GOT3 (cell line): ENCODE data around the gene ADGRL1.

Experiments used
- DNase-seq: peaks from one replicate; lab custom pipeline; 2025; ENCODE audit warnings: mixed read lengths; lab: John Stamatoyannopoulos, UW

The ADGRL1 gene

DNA sequence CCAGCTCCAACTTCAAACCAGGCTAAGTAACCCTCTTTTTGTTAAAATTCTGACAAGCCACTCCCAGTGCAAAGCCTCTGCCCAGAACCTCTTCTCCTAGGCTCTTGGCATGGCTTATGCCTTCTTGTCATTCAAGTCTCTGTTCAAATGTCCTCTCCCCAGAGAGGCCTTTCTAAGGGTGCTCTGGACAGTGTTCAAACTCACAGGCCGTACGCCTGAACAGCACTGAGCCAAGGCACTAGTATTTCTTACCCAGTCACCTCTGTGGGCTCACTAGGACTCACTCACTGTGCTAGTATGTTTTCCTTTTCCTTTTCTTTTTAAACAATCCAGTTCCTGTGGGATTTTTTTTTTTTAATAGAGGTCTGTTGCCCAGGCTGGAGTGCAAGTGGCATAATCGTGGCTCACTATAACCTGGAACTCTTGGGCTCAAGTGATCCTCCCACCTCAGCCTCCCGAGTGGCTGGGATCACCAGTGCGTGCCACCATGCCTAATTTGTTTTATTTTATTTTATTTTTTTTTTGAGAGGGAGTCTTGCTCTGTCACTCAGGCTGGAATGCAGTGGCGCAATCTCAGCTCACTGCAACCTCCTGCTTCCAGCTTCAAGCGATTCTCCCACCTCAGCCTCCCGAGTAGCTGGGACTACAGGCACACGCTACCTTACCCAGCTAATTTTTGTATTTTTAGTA lies 67.2 kb downstream of the ADGRL1 start:
- DNase-seq: no peak

DNA sequence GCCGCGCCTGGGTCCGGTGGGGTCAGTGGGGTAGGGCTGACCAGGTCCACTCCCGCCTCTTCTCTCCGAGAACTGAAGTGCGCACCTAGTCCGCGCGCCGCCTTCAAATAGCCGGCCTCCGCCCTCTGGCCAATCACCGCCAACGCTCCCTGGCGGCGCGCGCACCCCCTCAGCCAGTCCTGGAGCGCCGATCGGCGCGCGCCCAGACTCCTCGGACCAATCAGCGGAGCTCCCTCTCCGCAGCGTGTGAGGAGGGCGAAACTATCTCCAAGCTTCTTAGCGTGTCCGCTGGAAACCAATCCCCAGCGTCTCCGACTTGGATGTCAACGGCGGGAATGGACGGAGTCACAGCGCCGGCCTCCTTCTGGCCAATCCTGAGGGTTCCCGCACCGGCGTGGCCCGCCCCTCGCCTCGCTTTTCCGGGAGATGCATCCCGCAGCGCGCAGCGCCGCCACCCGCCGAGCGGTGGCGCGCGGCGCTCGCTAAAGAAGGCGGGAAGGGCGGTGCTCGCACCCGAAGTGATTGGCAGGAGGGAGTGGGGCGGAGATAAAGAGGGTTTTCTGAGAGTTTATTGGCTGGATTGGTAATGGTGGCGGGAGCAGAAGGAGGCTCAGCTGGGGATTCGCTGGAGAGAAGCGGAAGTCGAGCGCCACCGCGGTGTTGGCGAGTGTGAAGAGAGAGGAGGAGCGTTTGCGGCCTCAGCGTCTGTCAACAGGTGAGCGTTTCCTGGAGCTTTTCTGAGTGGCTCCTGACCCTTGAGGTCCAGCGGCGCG lies 69.3 kb downstream of the ADGRL1 start, which contains the start of gene ASF1B:
Gene ASF1B, minus strand, starts transcription at position 81 of the 773 bp plus-strand sequence. CDS start 133 bp downstream, outside the sequence.
- DNase-seq: peak; percentile 98

DNA sequence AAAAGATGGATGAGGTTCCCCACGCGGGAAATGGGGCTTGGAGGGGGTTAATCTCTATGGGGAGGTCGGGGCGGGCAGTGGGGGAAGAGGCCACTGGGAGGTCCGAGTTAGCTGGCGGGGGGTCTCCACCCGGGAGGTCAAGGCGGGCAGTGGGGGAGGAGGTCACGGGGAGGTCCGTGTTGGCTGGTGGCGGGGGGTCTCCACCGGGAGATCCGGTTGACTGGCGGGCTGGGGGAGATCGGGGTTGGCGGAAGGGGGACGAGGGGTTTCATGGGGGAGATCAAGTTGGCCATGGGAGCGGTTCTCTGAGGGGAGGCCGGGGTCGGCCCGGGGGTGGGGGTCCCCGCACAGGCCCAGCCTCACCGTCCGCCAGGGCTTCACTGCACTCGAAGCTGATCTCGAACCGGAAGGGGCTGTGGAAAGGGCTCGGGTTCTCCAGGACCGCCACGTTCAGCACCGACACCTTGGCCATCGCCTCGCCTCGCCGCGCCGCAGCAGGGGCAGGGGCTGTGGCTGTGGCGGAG lies 69.9 kb downstream of the ADGRL1 start:
- no peak for DNase-seq

DNA sequence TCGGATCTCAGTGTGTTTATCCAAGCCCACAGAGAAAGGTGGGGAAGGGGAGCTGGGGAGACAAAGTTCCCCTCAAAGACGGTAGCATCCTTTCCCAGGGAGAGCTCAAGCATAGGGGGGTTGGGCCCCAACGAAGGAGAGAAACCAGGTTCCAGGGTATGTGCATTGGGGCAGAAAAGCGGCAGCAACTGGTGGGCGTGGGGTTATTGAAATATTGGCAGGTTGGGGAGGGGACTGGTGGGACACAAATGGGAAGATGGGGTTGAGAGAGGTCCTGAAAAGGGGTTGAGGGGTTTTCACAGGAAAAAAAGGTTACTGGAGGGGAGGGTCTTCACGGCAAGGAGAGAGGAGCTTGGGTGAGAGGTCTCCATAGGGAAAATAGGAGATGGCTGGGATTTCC lies 70.6 kb downstream of the ADGRL1 start:
- no peak for DNase-seq

DNA sequence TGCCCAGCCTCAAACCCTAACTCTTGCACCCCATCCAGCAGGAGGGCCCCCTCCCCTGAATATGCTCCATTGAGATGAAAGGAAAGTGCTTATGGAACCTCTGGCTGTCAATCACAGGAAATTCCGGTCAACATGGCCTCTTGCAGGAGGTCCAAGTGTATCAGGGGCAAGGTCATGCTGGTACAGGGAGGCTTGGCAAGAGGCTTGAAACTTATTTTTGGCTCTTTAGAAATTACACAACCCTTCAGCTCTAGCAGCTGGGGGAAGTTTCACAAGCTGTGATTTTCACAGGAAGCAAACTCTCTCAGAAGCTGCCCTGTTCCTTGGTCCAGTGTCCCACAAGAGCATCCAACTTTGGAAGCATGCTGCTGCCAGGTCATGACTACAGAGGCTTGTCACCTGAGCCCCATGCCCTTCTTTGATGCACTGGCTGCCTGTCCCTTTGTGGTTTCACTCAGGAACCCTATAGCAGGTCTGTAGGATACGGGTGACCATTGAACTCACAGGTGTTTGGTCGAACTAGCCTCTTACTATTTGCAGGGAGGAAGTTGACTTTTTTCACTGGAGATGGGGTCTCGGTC lies 78.0 kb downstream of the ADGRL1 start:
- DNase-seq: no peak

DNA sequence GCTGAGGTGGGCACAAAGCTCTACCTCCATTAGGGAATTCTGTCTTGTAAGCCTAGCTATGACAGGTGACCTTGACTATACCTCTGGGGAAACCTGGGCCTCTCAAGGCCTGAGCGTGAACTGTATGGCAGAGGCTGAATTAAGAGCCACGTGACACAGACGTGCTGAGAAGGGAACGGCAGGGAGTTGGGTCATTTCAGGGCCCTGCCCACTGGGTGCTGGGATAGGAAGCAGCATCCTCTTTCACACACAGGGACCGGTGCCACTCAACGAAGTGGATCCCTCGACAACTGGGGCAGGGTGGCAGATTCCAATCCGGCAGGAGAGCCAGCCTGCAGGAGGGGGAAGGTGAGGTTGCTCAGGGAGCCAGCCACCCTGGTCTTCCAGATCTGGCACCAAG lies 78.8 kb downstream of the ADGRL1 start:
- no peak for DNase-seq

DNA sequence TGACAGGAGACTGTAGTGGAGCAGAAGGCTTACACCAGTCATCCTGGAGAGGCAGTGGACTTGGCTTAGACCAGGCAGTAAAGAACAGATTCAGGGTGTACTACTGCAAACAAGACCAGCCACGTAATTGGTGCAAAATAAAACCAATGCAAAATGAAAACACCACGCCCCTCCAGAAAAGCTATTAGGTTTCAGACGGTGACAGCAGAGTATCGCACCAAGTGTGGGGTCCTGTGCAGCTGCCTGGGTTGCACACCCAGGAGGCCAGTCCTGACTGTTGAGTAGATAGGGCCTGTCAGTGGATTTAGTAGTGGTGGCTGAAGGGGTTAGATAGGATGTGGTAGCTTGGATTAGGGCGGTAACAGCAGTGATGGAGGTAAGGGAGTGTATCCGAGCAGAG lies 83.0 kb downstream of the ADGRL1 start:
- no peak for DNase-seq

DNA sequence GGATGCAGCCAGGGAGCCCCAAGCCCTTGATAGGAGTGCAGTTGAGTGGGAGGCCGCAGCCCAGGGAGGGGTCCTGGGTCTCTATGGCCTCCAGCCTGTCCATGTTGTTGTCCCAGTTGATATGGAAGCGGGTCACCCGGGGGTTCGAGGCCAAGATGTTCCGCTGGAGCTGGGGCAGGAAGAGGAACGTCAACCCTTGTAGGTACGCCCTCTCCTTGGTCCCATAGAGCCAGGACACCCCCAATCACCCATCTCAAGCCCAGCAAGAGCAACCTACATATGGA lies 85.5 kb downstream of the ADGRL1 start:
- DNase-seq: no peak

DNA sequence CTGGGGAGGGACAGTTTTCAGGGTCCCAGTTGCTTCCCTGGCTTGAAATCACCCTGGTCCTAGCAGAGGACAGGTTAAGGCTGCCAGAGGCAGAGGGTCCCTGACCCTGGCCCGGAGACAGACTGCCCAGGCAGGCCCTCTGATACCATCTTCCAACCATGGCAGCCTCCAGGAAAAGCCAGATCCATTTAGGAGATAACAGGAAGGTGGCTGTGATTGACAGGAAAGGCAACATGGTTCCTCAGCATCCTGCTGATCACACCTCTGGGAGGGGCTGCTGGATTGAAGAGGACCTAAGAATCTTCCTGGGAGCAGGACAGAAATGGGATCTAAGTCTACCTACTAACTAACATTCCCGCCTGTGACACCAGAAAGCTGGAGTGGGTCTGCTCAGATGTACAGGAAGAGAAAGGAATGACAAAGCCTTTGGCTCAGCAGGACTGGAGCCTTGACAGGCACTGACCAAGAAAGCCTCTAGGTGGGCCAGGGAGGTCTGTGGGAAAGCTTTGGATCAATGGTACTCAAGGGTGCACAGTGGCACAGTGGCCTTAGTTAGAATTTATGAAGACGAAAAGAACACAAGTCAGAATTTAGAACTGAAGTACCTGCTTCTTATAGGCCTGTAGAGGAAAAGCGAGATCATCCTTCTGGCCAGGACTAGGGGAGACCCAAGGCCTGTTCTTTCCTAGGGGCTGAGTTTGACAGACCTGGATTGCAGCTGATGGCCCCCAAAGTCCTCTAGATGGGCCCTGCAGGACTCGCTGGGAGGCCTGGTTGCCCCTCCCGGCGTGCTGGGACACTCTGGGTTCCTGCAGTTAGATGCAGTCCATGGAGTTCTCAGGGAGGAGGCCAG lies 86.1 kb downstream of the ADGRL1 start:
- DNase-seq: no peak

DNA sequence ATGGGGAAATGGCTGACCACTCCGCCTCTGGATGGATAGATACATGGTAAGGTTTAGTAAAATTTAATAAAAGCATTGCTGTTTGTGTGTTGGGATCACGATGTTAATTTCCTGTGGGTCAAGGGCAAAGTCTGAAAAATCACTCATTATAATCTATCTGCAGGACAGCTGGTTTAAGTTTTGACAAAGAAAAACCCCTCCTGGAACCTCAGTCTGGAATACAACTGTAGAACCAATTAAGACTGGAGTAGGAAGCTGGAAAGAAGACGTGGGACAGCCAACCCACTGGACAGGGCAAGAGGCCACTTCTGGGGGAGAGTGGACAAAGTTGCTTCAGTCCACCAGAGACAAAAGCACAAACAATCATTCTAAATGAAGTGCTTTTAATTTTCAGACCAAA lies 86.8 kb downstream of the ADGRL1 start:
- DNase-seq: no peak

DNA sequence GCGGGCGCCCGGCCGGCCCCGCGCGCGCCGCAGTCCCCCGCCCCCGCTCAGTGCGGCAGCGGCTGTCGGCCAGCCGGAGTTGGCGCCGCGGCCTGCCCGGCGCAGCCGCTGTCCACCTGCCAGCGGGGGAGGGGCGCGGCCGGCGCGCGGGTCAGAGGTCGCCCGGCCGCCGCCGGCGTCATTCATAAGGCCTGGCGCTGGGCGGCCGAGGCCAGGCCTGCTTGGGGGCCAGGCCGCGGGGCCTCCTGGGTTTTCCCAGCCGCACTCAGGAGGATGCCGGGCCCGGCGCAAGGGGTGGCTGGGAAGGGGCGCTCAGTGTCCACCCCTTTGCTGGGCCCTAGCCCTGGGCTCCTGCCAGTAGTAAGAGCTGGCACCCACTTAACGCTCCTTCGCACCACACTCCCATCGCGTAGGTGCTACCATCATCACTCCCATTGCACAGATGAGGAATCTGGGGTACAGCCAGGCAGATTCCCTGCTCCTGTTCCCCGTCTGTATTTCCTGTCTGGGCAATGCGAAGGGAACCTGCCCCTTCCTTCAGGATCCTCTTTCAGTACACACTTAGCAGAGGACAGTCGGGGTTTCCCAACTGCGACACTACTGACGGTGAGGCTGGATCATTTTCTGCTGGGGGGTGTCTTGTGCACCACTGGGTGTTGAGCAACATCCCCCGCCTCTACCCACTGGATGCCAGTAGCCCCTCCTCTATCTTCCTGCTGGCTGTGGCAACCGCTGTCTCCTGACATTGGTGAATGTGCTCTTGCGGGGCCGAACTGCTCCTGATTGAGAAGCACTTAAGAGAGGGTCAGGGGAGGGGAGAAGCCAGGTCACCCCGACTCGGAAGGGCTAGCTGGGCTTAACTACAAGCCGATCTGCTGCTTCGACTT lies 87.6 kb downstream of the ADGRL1 start:
- DNase-seq: peak; percentile 43

DNA sequence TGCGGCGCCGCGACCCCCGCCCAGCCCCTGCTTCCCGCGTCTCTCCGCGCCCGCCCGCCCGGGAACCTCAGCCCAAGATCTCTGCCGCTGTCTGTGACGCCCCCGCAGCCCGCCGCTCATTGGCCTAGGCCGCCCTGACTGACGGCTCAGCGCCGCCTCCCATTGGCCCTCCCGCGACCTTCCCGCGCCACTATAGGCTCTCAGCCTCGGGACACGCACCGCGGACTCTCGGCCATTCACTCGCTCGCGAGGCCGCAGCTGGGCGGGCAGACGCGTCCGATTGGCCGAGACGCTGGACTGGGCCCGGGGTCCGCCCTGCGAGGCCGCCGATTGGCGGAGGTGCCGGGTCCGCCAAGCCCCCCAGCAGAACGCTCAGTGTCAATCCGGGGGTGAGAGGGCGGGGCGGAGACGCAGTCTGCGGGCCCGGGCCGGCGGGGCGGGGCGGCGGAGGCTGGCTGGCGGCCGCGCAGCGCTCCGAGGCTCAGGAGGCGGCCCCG lies 88.3 kb downstream of the ADGRL1 start, which contains the start of gene PRKACA:
Gene PRKACA, minus strand, starts transcription at position 95 of the 497 bp plus-strand sequence. CDS start 215 bp downstream, outside the sequence.
- peak; percentile 98 for DNase-seq

DNA sequence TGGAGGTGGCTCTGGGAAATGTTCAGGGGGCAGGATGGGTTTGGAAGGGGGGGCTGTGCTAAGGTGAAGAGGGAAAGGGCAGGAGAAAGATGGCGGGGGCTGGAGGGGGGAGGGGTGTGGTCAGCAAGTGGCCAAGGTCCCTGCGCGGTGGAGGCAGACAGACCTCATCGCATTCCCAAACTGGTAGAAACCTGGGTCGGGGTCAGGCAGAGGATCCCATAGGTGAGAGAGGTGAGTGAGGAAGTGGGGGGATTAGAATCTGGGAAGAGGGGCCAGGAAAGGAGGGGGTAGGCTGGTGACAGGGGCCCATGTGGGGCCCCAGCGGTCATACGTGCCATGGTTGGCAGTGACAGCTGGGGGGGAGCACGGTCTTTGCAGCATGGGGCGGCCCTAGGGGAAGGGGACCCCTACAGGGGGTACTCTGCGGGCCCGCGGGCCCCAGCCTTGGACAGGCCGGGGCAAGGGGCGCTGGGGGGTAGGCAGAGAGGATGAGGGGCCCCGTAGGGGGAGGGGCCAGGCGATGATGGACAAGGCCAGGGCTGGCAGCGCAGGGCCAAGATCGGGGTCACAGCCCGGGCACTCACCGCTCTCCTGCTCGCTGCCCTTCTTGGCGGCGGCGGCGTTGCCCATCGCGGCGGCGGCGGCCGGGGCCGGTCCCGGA lies 88.9 kb downstream of the ADGRL1 start:
- no peak for DNase-seq

DNA sequence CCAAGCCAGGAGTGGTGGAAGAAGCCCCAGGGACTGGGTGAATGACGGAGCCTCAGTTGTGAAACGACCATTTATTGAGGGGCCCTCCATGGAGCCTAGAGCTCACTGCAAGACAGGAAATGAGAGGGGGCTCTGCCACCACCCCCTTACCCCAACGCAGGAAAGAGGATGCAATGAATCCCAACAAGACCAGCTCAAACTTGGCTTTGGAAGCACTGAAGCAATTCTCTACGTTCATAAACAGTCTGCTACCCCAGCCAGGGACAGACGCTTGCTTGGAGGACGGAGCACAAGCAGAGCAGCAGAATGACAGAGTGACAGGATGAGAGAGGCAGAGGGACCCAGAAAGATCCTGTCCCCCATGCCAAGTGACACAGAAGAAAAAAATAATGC lies 89.4 kb downstream of the ADGRL1 start:
- DNase-seq: no peak

DNA sequence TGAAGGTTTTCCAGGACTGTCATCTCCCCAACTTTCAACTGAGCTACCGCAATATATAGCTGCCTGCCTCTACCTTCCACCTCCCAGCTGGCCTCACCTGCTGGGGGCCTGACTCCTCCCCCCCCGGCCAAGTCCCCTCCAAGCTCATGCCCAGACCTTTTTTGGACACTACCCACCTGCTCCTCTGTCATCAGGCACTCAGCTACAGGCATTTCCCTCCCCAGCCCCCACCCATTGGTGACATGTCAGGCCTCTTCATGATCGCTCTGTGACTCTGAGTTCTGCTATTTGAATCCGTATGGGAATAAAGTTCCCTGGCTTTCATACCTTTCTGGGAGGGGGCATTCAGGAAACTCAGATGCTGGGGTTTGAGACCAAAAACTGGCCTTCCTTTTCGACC lies 90.2 kb downstream of the ADGRL1 start:
- no peak for DNase-seq

DNA sequence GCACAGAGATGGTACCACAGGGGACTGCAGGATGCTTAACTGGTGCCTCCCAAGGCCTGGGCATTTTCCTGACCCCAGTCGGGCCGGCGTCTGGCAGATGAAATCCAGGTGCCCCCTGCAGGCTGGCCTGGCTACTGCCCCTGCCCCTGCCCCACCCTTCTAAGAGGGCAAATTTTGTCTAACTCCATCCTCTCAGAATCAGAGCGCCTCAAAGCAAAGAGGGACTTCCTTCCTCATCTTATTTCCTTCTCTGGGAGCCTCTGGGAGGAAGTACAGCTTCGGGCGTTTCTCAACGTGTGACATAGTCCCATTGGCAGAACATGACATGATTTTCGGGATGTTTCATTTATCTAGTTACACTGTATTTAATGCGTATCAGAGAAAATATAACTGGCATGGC lies 91.1 kb downstream of the ADGRL1 start:
- no peak for DNase-seq

DNA sequence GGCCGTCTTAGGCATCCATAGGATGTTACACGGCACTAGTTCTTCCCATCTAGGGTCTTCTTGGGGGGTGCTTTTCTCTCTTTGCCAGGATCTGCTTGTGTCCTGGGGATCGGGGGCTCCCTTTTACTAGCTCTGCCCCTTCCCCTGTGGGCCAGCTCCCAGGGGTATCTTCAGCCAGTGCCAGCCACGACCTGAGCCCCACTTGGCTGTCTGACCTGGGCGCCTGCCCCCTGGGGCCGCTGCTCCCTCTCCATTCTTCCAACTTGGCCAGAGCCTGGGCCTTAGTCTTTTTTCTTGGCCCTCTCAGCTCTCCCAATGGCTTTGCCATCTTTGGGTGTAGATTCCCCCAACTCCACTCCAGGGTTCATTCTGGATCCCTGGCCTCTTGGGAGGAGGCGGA lies 91.5 kb downstream of the ADGRL1 start:
- no peak for DNase-seq

DNA sequence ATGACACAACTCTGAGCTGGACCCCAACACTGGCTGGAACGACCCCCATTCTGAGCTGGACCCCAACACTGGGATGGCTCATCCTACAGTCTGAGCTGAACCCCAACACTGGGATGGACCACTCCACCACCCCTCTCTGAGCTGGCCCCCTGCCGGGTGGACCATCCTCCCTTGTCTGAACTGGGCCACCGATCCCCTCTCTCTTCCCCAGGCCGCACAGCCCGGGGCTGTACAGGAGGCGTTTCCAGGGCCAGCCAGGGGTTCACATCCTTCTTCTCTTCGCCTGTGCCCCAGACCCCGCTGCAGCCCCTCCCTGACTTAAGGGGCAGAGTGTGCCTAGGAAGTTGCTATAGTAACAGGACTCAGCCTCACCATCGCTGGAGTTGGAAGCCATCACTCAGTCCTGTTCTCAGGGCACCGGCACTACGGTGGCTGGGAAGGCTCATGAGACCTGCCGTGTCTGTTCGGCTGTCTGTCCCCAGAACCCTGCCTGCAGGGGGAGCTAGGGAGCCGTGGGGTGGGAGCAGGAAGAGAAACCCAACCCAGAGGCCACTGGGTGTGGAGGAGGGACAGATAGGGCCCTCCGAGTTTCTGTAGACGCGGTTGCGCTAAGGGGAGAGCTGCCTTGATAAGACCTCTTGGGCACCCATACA lies 92.1 kb downstream of the ADGRL1 start:
- DNase-seq: no peak

DNA sequence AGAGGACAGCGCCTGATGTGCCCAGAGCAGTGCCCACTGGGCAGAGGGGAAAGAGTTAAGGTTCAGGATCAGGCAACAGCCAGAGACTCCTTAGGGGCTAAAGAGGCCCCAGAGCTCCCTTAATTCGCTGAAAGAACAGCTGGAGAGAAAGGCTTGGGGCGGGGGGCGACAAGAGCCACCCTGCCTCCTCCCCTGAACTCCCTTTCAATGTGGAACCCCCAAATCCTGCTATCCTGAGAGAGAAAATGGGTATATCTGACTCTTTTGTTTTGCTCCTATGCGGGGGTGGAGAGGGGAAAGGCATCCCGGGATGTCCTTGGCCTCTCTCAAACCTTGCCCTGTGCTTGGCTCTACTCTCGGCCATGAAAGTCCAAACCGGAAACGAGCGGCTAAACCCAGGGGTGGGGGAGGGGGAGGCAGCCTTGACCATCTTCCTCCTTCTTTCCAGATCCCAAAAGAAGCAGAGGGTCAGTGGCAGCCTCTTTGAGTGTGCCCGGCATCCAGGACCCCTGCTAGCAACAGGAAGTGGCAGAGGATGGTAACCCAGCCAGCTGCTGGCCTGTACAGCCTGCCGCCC lies 93.1 kb downstream of the ADGRL1 start:
- DNase-seq: no peak
